ENCODE measurements around the gene ZNF595.

DNA sequence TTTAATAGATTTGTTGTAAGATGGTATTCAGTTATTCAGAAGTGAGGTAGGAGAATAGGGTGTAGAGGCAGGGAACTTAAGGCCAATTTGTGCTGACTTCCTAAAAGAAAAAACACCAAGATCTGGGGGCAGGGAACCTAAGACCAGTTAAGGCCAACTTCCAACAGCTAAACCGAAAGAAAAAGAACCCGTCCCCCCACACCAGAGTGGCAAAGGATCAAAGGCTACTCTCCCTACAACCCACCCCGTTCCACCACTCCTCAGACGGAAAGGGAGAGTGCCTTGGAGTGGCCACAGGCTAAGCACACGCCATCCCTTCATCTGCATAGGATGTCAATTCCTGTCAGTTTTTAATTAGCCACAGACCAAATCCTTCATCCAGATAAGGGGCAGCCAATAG is 67.5 kb downstream of the ZNF595 start:
- TF ChIP-seq GATA3 (IDR thresholded peaks at IDR 0.05; ENCODE audit: low read depth, low read length) (no peak), GATA2 (IDR thresholded peaks at IDR 0.05; ENCODE audit: low read depth, low read length) (no peak)

Measured in SH-SY5Y (cell line).